Measurements from ENCODE around the gene OR2Y1.
"Not testable (repeated sequence)": the region's sequence is repeated elsewhere in the genome, so short reads cannot be mapped to it uniquely, and the experiment has no call there.

OR2Y1 gene, protein sequence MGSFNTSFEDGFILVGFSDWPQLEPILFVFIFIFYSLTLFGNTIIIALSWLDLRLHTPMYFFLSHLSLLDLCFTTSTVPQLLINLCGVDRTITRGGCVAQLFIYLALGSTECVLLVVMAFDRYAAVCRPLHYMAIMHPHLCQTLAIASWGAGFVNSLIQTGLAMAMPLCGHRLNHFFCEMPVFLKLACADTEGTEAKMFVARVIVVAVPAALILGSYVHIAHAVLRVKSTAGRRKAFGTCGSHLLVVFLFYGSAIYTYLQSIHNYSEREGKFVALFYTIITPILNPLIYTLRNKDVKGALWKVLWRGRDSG

GRCh38 chr5:180739958-180740357 lies at the start of gene OR2Y1:
Gene OR2Y1 (minus strand): TSS chr5:180740058. CDS start chr5:180740058, 0 bp downstream.
- no peak within 1 kb of the TSS for H3K4me3 ChIP-seq
- H3K36me3 ChIP-seq, result no peaks in the 10 kb centered on the region
- no peak within 1 kb of the TSS for H3K27ac ChIP-seq
- no peaks in the 10 kb centered on the region for H3K9me3 ChIP-seq (replicated peaks in 1 of 11)
- H3K9ac ChIP-seq, result no peak within 1 kb of the TSS
- no peak within 1 kb of the TSS for H3K4me2 ChIP-seq
- no peak for TF ChIP-seq Cebpa-rat (IDR thresholded peaks at IDR 0.05)
- peaks cover 0 to 3% (median 0%) of the 10 kb centered on the region in 10 experiments; a peak in 1 of 20 replicates for H3K4me1 ChIP-seq
- H4K20me1 ChIP-seq, result no peaks in the 10 kb centered on the region
- H3K27me3 ChIP-seq, result no peaks in the 10 kb centered on the region

GRCh38 chr5:180788651-180789410 lies 49.0 kb upstream of the OR2Y1 start:
- not testable (repeated sequence) for H3K4me3 ChIP-seq; H3K9ac ChIP-seq; H3K9me3 ChIP-seq (replicated peaks in 1 of 11); H3K27me3 ChIP-seq; H3K4me2 ChIP-seq; H3K27ac ChIP-seq
- peaks cover 78 to 100% (median 90%) of the 10 kb centered on the region in 11 experiments for H4K20me1 ChIP-seq
- peaks cover 37 to 84% (median 58%) of the 10 kb centered on the region in 10 experiments for H3K4me1 ChIP-seq
- peaks cover 50 to 65% (median 62%) of the 10 kb centered on the region in 11 experiments for H3K36me3 ChIP-seq

GRCh38 chr5:180787711-180788431 lies 48.0 kb upstream of the OR2Y1 start:
- Histone ChIP-seq H3K27ac (no peak overlapping the region; a peak in 1 of 22 replicates), H4K20me1 (peaks cover 68 to 100% (median 81%) of the 10 kb centered on the region in 11 experiments), H3K4me1 (peaks cover 28 to 74% (median 53%) of the 10 kb centered on the region in 10 experiments), H3K4me3 (no peak overlapping the region), H3K4me2 (peak overlapping the region in 9 of 11 experiments; percentile 5 to 56 (median 26); a peak in 11 of 22 replicates), H3K27me3 (no peaks in the 10 kb centered on the region), H3K36me3 (peaks cover 42 to 56% (median 52%) of the 10 kb centered on the region in 11 experiments), H3K9ac (peak overlapping the region in 7 of 11 experiments; percentile 10 to 57 (median 33); a peak in 7 of 22 replicates), H3K9me3 (replicated peaks in 1 of 11) (no peaks in the 10 kb centered on the region)
- no peak for TF ChIP-seq Cebpa-rat (IDR thresholded peaks at IDR 0.05)

GRCh38 chr5:180786531-180787398 lies 46.9 kb upstream of the OR2Y1 start:
- H4K20me1 ChIP-seq, result peaks cover 57 to 97% (median 70%) of the 10 kb centered on the region in 11 experiments
- peak overlapping the region in 9 of 11 experiments; percentile 19 to 57 (median 40); a peak in 14 of 22 replicates for H3K9ac ChIP-seq
- peaks cover 31 to 45% (median 41%) of the 10 kb centered on the region in 11 experiments for H3K36me3 ChIP-seq
- H3K4me1 ChIP-seq, result peaks cover 28 to 71% (median 48%) of the 10 kb centered on the region in 10 experiments
- no peaks in the 10 kb centered on the region for H3K27me3 ChIP-seq
- no peak for TF ChIP-seq Cebpa-rat (IDR thresholded peaks at IDR 0.05)
- H3K4me2 ChIP-seq, result peak overlapping the region; percentile 13 to 56 (median 42); a peak in 18 of 22 replicates
- H3K9me3 ChIP-seq (replicated peaks in 1 of 11), result peaks cover 0 to 4% (median 0%) of the 10 kb centered on the region in 11 experiments; a peak in 1 of 22 replicates
- H3K4me3 ChIP-seq, result no peak overlapping the region
- H3K27ac ChIP-seq, result peak overlapping the region in 10 of 11 experiments; percentile 10 to 50 (median 32); a peak in 12 of 22 replicates

- H3K9ac ChIP-seq, result peak overlapping the region in 4 of 11 experiments; percentile 7 to 57 (median 36); a peak in 4 of 22 replicates
- peaks cover 31 to 63% (median 41%) of the 10 kb centered on the region in 10 experiments for H3K4me1 ChIP-seq
- H3K27me3 ChIP-seq, result no peaks in the 10 kb centered on the region
- no peak overlapping the region for H3K4me3 ChIP-seq
- TF ChIP-seq Cebpa-rat (IDR thresholded peaks at IDR 0.05), result no peak
- peak overlapping the region in 6 of 11 experiments; percentile 10 to 55 (median 47); a peak in 6 of 22 replicates for H3K4me2 ChIP-seq
- peaks cover 0 to 4% (median 0%) of the 10 kb centered on the region in 11 experiments; a peak in 1 of 22 replicates for H3K9me3 ChIP-seq (replicated peaks in 1 of 11)
- peak overlapping the region in 7 of 11 experiments; percentile 4 to 50 (median 18); a peak in 4 of 22 replicates for H3K27ac ChIP-seq
- H3K36me3 ChIP-seq, result peaks cover 22 to 35% (median 32%) of the 10 kb centered on the region in 11 experiments
- H4K20me1 ChIP-seq, result peaks cover 47 to 87% (median 60%) of the 10 kb centered on the region in 11 experiments
Observed at GRCh38 chr5:180785794-180786221, 46.0 kb upstream of the OR2Y1 start.

GRCh38 chr5:180785121-180785781 lies 45.4 kb upstream of the OR2Y1 start:
- peaks cover 0 to 4% (median 0%) of the 10 kb centered on the region in 11 experiments; a peak in 1 of 22 replicates for H3K9me3 ChIP-seq (replicated peaks in 1 of 11)
- peak overlapping the region in 4 of 11 experiments; percentile 7 to 57 (median 36); a peak in 3 of 22 replicates for H3K9ac ChIP-seq
- peak overlapping the region in 5 of 11 experiments; percentile 10 to 55 (median 52); a peak in 4 of 22 replicates for H3K4me2 ChIP-seq
- H3K27me3 ChIP-seq, result no peaks in the 10 kb centered on the region
- H3K4me1 ChIP-seq, result peaks cover 31 to 57% (median 38%) of the 10 kb centered on the region in 10 experiments
- H3K27ac ChIP-seq, result peak overlapping the region in 5 of 11 experiments; percentile 4 to 35 (median 18); a peak in 2 of 22 replicates
- TF ChIP-seq Cebpa-rat (IDR thresholded peaks at IDR 0.05), result no peak
- peaks cover 42 to 81% (median 55%) of the 10 kb centered on the region in 11 experiments for H4K20me1 ChIP-seq
- no peak overlapping the region for H3K4me3 ChIP-seq
- peaks cover 16 to 30% (median 26%) of the 10 kb centered on the region in 11 experiments for H3K36me3 ChIP-seq

- Histone ChIP-seq H3K27ac (no peak overlapping the region), H3K4me2 (no peak overlapping the region), H3K4me3 (no peak overlapping the region)
Observed at GRCh38 chr5:180784497-180785097, 44.7 kb upstream of the OR2Y1 start.

More at GRCh38 chr5:180784497-180785097, 44.7 kb upstream of the OR2Y1 start:
- Histone ChIP-seq H3K36me3 (peaks cover 9 to 23% (median 20%) of the 10 kb centered on the region in 11 experiments), H3K27me3 (no peaks in the 10 kb centered on the region), H4K20me1 (peaks cover 35 to 75% (median 48%) of the 10 kb centered on the region in 11 experiments), H3K4me1 (peaks cover 31 to 51% (median 38%) of the 10 kb centered on the region in 10 experiments), H3K9me3 (replicated peaks in 1 of 11) (peaks cover 0 to 4% (median 0%) of the 10 kb centered on the region in 11 experiments; a peak in 1 of 22 replicates), H3K9ac (no peak overlapping the region)
- TF ChIP-seq Cebpa-rat (IDR thresholded peaks at IDR 0.05), result no peak

Data from BLaER1 treated with 17β-estradiol and CSF1 and Interleukin-3, amounts not matched to agents 10 nM and 100 nM (cell line).